SK-N-SH (cell line): ENCODE data around the gene RAD51B.
A peak's percentile ranks its signal among the peaks of the same experiment; 100 is the strongest.

Experiments
- CHD2 ChIP-seq: fragments of 150-350 bp; IDR thresholded peaks from 2 replicates; pipeline ENCODE4 v1.6.1; 2018; ENCODE audit warnings: low read length; ENCODE audit not compliant: partially characterized antibody
- EP300 ChIP-seq, 2 experiments: IDR thresholded peaks; 2 replicates each; pipeline versions ENCODE4 v1.4.0 to v1.6.1; 2012; ENCODE audit warnings: borderline replicate concordance in 1 of 2, low read depth in 1 of 2, low read length in 1 of 2
- JUND ChIP-seq: IDR thresholded peaks from 2 replicates; pipeline ENCODE4 v1.4.0; 2012
- NRF1 ChIP-seq: IDR thresholded peaks from 2 replicates; pipeline ENCODE4 v1.6.1; 2012; ENCODE audit warnings: low read depth, mild to moderate bottlenecking, low read length
- RFX5 ChIP-seq: IDR thresholded peaks from 2 replicates; pipeline ENCODE4 v1.6.1; 2012; ENCODE audit warnings: mild to moderate bottlenecking, improper control_type of control experiment, low read length
- TAF1 ChIP-seq: IDR thresholded peaks from 2 replicates; pipeline ENCODE4 v1.6.1; 2012; ENCODE audit warnings: low read depth, mild to moderate bottlenecking, low read length, moderate library complexity, borderline replicate concordance
- TF ChIP-seq, protein P1 (sequence below): IDR thresholded peaks from 2 replicates; pipeline ENCODE4; 2012
- TF ChIP-seq, protein P2 (sequence below): fragments of 200-600 bp; sonication (generic); IDR thresholded peaks from 2 replicates; pipeline ENCODE4 v1.6.1; 2017; ENCODE audit warnings: antibody characterized with exemption, mild to moderate bottlenecking, moderate library complexity
- TF ChIP-seq, protein P3 (sequence below): IDR thresholded peaks from 2 replicates; pipeline ENCODE4 v1.6.1; 2012; ENCODE audit warnings: mild to moderate bottlenecking, low read depth, low read length, moderate library complexity

DNA sequence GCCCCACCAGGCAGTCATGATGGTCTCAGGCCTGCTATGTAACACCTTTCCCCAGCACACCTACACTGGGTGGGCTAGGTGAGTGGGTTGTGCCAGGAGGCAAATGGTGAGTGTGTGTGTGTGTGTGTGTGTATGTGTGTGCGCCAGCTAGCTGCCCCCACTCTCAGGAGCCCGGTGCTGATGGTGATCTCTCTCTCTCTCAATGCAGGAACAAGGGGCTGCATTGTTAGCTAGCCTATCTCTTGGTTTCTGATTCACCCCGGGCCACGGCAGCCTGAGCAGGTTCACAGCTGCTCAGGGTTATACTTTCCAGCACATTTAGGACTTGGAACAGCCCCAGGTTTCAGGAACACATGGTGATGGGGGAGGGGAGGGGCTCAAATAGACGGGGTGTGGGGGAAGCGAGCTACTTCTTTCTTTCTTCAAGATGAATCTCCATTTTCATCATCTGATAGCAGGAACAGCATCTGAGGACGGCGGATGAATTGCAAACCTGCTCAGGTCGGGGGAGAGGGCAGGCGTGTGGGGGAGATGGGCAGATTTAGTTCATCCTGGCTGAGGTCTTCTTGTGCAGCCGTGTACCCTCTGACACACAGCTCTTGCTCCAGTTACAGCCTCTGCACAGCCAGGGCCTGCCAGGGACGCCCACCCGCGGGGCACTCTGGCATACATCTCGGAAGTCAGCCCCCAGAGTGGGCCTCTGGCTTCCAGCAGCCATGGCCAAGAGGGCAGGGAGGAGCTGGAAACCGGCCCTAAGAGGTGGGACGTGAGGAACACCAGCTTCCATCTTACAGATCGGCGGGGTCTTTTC lies 835.6 kb downstream of the RAD51B start:
- TF ChIP-seq, protein P1, sequence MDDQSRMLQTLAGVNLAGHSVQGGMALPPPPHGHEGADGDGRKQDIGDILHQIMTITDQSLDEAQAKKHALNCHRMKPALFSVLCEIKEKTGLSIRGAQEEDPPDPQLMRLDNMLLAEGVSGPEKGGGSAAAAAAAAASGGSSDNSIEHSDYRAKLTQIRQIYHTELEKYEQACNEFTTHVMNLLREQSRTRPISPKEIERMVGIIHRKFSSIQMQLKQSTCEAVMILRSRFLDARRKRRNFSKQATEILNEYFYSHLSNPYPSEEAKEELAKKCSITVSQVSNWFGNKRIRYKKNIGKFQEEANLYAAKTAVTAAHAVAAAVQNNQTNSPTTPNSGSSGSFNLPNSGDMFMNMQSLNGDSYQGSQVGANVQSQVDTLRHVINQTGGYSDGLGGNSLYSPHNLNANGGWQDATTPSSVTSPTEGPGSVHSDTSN: no peak
- TF ChIP-seq, protein P2, sequence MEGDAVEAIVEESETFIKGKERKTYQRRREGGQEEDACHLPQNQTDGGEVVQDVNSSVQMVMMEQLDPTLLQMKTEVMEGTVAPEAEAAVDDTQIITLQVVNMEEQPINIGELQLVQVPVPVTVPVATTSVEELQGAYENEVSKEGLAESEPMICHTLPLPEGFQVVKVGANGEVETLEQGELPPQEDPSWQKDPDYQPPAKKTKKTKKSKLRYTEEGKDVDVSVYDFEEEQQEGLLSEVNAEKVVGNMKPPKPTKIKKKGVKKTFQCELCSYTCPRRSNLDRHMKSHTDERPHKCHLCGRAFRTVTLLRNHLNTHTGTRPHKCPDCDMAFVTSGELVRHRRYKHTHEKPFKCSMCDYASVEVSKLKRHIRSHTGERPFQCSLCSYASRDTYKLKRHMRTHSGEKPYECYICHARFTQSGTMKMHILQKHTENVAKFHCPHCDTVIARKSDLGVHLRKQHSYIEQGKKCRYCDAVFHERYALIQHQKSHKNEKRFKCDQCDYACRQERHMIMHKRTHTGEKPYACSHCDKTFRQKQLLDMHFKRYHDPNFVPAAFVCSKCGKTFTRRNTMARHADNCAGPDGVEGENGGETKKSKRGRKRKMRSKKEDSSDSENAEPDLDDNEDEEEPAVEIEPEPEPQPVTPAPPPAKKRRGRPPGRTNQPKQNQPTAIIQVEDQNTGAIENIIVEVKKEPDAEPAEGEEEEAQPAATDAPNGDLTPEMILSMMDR: no peak
- TF ChIP-seq RFX5 (no peak), CHD2 (peak; percentile 61), TAF1 (no peak), NRF1 (no peak), EP300 (IDR thresholded peaks at IDR 0.05; ENCODE audit: borderline replicate concordance in 1 of 2, low read depth in 1 of 2, low read length in 1 of 2) (peak in 1 of 2 experiments; percentile 55; a peak in 2 of 4 replicates), JUND (no peak)
- TF ChIP-seq, protein P3, sequence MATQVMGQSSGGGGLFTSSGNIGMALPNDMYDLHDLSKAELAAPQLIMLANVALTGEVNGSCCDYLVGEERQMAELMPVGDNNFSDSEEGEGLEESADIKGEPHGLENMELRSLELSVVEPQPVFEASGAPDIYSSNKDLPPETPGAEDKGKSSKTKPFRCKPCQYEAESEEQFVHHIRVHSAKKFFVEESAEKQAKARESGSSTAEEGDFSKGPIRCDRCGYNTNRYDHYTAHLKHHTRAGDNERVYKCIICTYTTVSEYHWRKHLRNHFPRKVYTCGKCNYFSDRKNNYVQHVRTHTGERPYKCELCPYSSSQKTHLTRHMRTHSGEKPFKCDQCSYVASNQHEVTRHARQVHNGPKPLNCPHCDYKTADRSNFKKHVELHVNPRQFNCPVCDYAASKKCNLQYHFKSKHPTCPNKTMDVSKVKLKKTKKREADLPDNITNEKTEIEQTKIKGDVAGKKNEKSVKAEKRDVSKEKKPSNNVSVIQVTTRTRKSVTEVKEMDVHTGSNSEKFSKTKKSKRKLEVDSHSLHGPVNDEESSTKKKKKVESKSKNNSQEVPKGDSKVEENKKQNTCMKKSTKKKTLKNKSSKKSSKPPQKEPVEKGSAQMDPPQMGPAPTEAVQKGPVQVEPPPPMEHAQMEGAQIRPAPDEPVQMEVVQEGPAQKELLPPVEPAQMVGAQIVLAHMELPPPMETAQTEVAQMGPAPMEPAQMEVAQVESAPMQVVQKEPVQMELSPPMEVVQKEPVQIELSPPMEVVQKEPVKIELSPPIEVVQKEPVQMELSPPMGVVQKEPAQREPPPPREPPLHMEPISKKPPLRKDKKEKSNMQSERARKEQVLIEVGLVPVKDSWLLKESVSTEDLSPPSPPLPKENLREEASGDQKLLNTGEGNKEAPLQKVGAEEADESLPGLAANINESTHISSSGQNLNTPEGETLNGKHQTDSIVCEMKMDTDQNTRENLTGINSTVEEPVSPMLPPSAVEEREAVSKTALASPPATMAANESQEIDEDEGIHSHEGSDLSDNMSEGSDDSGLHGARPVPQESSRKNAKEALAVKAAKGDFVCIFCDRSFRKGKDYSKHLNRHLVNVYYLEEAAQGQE: no peak
